NB4 (cell line): Measurements from ENCODE around the gene POFUT2.

Source experiments
- DNase-seq: peaks from one replicate; pipeline ENCODE4 v3.0.0; 2010; ENCODE audit warnings: low read depth
- H3K4me3 ChIP-seq: one replicate; pipeline ENCODE4 v1.5.1; 2011; ENCODE audit warnings: mild to moderate bottlenecking, low read depth, low read length, moderate library complexity
- MYC ChIP-seq: IDR thresholded peaks from 2 replicates; pipeline ENCODE4 v1.6.1; 2011; ENCODE audit warnings: low read depth, low read length
- POLR2A ChIP-seq: IDR thresholded peaks from 2 replicates; pipeline ENCODE4 v1.6.1; 2011; ENCODE audit warnings: mild to moderate bottlenecking; ENCODE audit not compliant: insufficient read length; ENCODE audit errors: extremely low read depth
- TF ChIP-seq, protein P1 (sequence below): IDR thresholded peaks from one replicate; pipeline ENCODE4 v1.5.1; 2012; ENCODE audit warnings: low read depth, low read length
- TF ChIP-seq, protein P2 (sequence below): IDR thresholded peaks from 2 replicates; pipeline ENCODE4 v1.6.1; 2011; ENCODE audit warnings: low read depth, low read length

POFUT2 gene

DNA sequence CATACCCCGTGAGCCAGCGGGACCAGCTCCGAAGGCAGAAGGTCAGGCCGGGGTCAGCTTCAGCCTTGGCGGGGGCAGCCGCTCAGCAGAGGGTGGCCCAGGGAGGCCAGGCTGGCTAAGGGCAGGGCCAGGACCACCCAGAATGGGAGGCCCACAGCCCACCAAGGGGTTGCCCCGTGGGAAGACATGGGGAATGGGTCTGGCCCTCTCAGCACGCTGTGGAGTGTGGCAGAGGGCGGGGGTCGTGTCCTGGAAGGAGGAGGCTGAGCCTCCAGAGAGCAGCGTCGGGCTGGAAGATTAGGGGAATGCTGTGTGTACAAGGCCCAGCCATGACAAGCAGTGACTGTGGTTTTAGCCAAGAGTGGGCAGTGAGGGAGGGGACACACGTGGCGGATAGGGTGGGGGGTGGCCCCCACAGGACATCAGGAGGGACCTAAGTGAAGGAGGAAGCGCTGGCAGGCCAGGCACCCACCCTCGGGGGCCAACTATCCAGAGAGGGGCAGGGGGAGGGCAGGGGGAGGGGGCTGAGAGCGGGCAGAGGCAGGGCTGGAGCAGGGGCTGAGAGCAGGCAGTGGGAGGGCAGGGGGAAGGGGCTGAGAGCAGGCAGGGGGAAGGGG lies 43.9 kb upstream of the POFUT2 start:
- no peak for DNase-seq
- H3K4me3 ChIP-seq = no peak overlapping the region
- TF ChIP-seq MYC (no peak), POLR2A (no peak)
- TF ChIP-seq, protein P1, sequence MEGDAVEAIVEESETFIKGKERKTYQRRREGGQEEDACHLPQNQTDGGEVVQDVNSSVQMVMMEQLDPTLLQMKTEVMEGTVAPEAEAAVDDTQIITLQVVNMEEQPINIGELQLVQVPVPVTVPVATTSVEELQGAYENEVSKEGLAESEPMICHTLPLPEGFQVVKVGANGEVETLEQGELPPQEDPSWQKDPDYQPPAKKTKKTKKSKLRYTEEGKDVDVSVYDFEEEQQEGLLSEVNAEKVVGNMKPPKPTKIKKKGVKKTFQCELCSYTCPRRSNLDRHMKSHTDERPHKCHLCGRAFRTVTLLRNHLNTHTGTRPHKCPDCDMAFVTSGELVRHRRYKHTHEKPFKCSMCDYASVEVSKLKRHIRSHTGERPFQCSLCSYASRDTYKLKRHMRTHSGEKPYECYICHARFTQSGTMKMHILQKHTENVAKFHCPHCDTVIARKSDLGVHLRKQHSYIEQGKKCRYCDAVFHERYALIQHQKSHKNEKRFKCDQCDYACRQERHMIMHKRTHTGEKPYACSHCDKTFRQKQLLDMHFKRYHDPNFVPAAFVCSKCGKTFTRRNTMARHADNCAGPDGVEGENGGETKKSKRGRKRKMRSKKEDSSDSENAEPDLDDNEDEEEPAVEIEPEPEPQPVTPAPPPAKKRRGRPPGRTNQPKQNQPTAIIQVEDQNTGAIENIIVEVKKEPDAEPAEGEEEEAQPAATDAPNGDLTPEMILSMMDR = no peak
- TF ChIP-seq, protein P2, sequence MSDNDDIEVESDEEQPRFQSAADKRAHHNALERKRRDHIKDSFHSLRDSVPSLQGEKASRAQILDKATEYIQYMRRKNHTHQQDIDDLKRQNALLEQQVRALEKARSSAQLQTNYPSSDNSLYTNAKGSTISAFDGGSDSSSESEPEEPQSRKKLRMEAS = no peak

GRCh38 chr21:45330851-45331261 lies 43.2 kb upstream of the POFUT2 start:
- no peak overlapping the region for H3K4me3 ChIP-seq
- TF ChIP-seq POLR2A (no peak), MYC (no peak)
- TF ChIP-seq, protein P1 = no peak
- TF ChIP-seq, protein P2 = no peak
- DNase-seq = no peak

GRCh38 chr21:45330075-45330781 lies 42.5 kb upstream of the POFUT2 start:
- no peak overlapping the region for H3K4me3 ChIP-seq
- TF ChIP-seq POLR2A (no peak), MYC (no peak)
- TF ChIP-seq, protein P2 = no peak
- TF ChIP-seq, protein P1 = no peak

GRCh38 chr21:45329261-45330074 lies 41.8 kb upstream of the POFUT2 start:
- TF ChIP-seq, protein P2 = no peak
- DNase-seq = no peak
- H3K4me3 ChIP-seq = no peak overlapping the region

More at GRCh38 chr21:45330075-45330781, 42.5 kb upstream of the POFUT2 start:
- DNase-seq = no peak

DNA sequence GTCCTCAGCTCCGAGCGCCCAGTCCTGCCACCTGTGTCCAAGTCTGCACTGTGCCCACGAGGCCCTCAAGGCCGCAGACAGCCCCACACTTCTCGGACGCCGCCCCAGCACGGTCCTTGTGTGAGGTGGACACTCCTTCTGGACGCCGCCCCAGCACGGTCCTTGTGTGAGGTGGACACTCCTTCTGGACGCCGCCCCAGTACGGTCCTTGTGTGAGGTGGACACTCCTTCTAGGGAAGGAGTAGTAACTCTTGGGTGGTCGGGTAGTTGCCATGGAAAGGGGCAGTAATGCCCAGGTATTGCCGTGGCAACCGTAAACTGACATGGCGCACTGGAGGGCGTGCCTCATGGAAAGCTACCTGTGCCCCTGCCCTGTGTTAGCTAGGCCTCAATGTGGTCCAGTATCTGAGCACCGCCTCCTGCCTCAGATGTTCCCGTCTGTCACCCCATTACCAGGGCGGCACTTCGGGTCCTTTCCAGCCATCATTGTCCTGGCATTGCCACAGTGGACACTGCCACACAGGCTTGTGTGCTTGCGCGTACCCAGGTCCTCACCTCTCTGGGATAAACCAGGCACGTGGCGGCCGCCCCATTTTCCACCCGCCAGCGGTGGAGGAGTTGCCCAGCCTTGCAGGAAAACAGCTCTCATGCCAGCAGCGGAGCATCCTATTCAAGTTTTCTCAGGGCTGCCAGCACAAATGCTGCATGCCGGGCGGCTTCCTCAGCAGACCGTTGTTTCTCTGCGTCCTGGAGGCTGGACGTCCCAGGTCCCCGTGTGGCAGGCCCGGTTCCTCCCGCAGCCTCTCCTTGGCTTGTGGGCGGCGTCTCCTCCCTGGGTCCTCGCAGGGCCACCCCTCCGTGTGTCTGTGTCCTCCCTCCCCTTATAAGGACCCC lies 40.8 kb upstream of the POFUT2 start:
- TF ChIP-seq MYC = no peak
- TF ChIP-seq, protein P2 = no peak
- TF ChIP-seq, protein P1 = no peak
- TF ChIP-seq POLR2A = no peak

More for the DNA sequence above, 40.8 kb upstream of the POFUT2 start:
- H3K4me3 ChIP-seq = no peak overlapping the region
- DNase-seq = no peak
